Stomach smooth muscle (tissue), 2 donors: ENCODE data around the gene ZBTB7C.

Experiments
- H3K27ac ChIP-seq: one replicate; pipeline ENCODE4 v1.7.0; 2013; ENCODE audit warnings: mild to moderate bottlenecking, low read length, inconsistent platforms
- H3K27me3 ChIP-seq, 2 donors: one replicate each; pipeline ENCODE4 v1.7.0; 2013; ENCODE audit warnings: low read length in 2 of 2; ENCODE audit not compliant: insufficient read depth in 2 of 2, control insufficient read depth in 1 of 2
- H3K36me3 ChIP-seq, 2 donors: one replicate each; pipeline ENCODE4 v1.7.0; 2013; ENCODE audit warnings: low read length in 2 of 2; ENCODE audit not compliant: control insufficient read depth in 2 of 2, insufficient read depth in 2 of 2
- H3K4me1 ChIP-seq: one replicate; pipeline ENCODE4 v1.7.0; 2013; ENCODE audit warnings: low read length; ENCODE audit not compliant: control insufficient read depth, insufficient read depth
- H3K4me3 ChIP-seq, 2 donors: one replicate each; pipeline ENCODE4 v1.7.0; 2013; ENCODE audit warnings: low read length in 2 of 2
- H3K9ac ChIP-seq, 2 donors: one replicate each; pipeline ENCODE4 v1.7.0; 2013; ENCODE audit warnings: low read length in 2 of 2, mild to moderate bottlenecking in 1 of 2
- H3K9me3 ChIP-seq, 2 donors: one replicate each; pipeline ENCODE4 v1.7.0; 2013; ENCODE audit warnings: low read length in 2 of 2; ENCODE audit not compliant: control insufficient read depth in 2 of 2
- donor health status: healthy.
- donor health status: Pancreatic carcinoma.

The ZBTB7C gene

DNA sequence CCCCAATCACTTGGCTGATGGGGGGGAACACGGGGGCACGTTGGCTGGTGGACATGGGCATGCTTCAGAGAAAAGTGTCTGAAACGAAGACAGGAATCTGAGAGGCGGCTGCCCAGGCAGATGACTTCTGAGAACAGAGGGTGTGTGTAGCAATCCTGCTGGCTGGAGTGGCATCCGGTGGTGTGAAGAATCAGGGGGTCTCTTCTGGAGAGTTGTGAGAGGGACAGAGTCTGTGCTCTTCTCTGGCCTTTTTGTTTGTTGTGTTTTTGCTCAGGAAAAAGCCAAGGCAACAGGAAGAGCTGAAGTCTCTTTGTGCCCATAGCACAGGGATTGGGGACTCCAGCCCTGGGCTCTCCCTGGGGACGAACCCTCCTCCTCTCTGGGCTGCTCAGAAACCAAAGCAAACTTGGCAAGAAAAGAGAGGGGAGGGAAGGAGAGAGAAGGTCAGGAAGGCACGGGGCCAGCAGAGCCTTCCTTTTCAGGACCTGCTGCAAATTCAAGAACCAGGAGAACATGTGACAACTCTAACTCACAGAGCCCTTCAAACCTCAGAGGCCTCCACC lies 381.7 kb downstream of the ZBTB7C start:
- Histone ChIP-seq H3K27ac (no peak overlapping the region), H3K9ac (no peak overlapping the region), H3K4me1 (peaks cover 5% of the 10 kb centered on the region)

DNA sequence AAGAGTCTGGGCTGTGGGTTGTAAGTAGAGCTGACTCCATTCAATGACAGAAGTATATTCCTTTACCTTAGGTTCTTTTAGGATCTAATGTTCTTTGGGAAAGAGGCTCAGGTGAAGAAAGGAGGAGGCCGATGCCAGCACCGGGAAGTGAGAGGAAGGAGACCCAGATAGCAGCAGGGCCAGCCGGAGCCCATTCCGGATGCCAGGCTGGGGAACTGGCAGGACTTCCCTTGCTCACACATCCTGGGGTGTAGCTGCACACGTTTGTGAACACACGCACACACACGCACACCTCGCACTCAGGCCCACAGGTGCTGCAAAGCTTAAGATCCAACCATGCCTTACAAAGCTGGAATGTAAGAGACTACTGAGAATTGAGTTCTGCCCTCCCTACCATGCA lies 383.0 kb downstream of the ZBTB7C start:
- Histone ChIP-seq H3K9me3 (no peaks in the 10 kb centered on the region), H3K36me3 (no peaks in the 10 kb centered on the region), H3K27ac (no peak overlapping the region), H3K4me3 (no peak overlapping the region), H3K27me3 (peaks cover 5 to 7% of the 10 kb centered on the region in 2 donors), H3K4me1 (peaks cover 5% of the 10 kb centered on the region), H3K9ac (no peak overlapping the region)

More for the DNA sequence above, 381.7 kb downstream of the ZBTB7C start:
- H3K4me3 ChIP-seq: no peak overlapping the region
- H3K9me3 ChIP-seq: no peaks in the 10 kb centered on the region
- H3K27me3 ChIP-seq: peaks cover 1 to 3% of the 10 kb centered on the region in 2 donors
- H3K36me3 ChIP-seq: no peaks in the 10 kb centered on the region

GRCh38 chr18:48024881-48025660 lies 384.1 kb downstream of the ZBTB7C start:
- Histone ChIP-seq H3K9ac (no peak overlapping the region), H3K9me3 (no peaks in the 10 kb centered on the region), H3K4me3 (no peak overlapping the region), H3K27me3 (peaks cover 5 to 10% of the 10 kb centered on the region in 2 donors), H3K36me3 (no peaks in the 10 kb centered on the region), H3K27ac (no peak overlapping the region), H3K4me1 (peaks cover 5% of the 10 kb centered on the region)

DNA sequence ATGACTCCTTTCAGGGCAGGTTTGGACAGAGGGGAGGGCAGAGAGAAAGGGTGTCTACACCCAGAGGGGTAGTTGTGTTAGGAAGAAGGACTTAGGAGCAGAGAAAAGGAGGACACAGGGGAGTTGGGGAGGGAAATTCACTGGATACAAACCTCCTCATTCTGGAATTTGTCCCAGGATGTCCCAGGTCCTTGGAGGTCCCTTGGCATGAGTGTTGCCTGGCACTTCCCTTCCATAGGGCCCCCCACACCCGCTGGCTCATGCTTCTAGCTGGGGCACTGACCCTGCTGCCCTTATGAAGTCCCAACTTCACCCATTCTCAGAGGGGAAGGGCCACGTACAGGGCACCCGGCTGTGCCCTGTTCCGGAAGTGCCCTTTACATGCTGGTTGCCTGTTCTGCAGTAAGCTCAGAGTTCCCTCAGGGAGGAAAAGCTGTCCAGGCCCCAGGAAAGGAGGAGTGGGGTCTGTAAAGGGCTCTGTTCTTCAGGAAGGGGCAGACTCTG lies 385.1 kb downstream of the ZBTB7C start:
- Histone ChIP-seq H3K27ac (no peak overlapping the region), H3K9me3 (no peaks in the 10 kb centered on the region), H3K4me1 (peaks cover 5% of the 10 kb centered on the region), H3K27me3 (peaks cover 5 to 10% of the 10 kb centered on the region in 2 donors), H3K9ac (no peak overlapping the region), H3K4me3 (no peak overlapping the region), H3K36me3 (no peaks in the 10 kb centered on the region)

DNA sequence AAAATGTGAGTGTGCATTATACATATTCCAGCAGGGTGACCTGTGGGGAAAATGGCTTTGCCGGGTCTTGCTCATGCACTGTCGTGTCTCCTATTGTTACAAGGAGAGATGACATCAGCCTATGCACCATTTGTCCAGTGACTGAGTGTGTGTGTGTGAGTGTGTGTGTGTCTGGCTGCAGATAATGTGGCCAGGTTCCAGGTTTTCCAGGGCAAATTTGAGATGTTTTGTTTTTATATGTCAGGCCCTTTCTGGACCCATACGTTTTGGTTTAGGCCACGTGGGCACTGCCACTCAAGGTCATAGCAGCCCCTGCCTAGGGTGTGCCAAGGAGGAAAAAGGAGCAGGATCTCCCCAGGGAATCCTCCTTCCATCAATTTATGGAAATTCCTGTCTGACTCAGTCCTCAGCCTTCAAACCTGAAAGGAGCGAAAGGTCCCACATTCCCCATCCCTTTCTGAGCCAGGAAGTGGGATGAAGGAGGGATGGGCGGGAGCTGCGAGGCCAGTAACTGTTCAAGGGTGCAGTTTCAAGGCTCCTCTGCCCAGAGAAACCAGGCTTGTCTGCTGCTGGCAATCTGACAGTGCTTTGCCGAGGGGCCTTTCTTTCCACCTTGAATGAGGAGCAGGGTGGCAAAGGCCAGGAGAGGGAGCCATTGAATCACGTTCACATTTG lies 385.7 kb downstream of the ZBTB7C start:
- Histone ChIP-seq H3K27ac (no peak overlapping the region), H3K9ac (no peak overlapping the region), H3K9me3 (no peaks in the 10 kb centered on the region), H3K4me3 (no peak overlapping the region), H3K4me1 (peaks cover 5% of the 10 kb centered on the region), H3K36me3 (no peaks in the 10 kb centered on the region), H3K27me3 (peaks cover 5 to 10% of the 10 kb centered on the region in 2 donors)

- Histone ChIP-seq H3K4me3 (no peak overlapping the region), H3K27ac (no peak overlapping the region), H3K4me1 (peaks cover 3% of the 10 kb centered on the region), H3K9me3 (no peaks in the 10 kb centered on the region), H3K27me3 (peaks cover 5 to 10% of the 10 kb centered on the region in 2 donors), H3K9ac (no peak overlapping the region), H3K36me3 (no peaks in the 10 kb centered on the region)
Observed at GRCh38 chr18:48022531-48023329, 386.5 kb downstream of the ZBTB7C start.

DNA sequence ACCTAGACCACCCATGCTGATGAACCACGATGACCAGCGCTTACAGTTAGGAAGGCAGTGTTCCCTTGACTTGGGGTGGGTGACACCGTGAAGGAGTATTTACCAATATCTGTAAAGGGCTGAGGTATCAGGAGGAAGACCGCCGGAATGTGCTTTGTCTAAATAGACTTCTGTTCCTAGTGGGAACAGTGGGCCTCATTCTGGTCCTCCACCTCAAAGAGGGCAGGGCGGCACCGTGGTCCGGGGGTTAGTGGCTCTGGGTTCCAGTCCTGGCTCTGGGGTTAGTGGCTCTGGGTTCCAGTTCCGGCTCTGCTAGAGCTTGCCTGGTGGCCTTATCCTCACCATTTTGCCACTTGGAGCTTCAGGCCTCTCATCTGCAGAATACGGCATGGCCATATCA lies 387.2 kb downstream of the ZBTB7C start:
- no peak overlapping the region for H3K27ac ChIP-seq
- peaks cover 4% of the 10 kb centered on the region for H3K4me1 ChIP-seq
- no peak overlapping the region for H3K9ac ChIP-seq
- H3K9me3 ChIP-seq: no peaks in the 10 kb centered on the region
- H3K4me3 ChIP-seq: no peak overlapping the region
- H3K27me3 ChIP-seq: peaks cover 5 to 10% of the 10 kb centered on the region in 2 donors
- H3K36me3 ChIP-seq: no peaks in the 10 kb centered on the region

DNA sequence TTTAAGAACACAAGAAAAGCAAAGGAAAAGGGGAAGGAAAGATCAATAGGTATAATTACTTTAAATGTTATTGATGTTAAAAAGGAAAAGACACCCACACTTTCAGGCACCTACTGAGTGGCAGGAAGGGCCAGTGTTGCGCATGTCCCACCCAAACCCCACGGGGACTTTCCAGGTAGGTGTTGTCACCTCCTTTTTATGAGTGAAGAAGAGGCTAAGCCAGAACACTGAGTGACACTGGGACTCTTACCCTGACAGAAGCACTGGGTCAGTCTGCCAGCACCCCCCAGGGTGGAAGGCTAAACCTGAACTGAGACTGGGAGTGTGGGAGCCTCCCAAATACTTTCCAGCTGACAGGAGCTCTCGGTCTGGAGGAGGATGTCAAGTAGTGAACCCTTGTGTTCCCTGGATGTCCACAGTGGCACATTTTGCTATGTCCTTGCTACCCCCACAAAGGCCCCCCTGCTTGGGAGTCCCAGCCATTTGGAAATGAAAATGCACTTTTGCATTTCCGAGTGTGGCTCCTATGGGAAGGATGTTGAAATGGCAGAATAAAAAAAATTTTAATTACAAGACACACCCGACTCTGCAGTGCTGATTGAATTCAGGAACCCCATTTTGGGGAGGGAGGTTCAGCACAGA lies 387.8 kb downstream of the ZBTB7C start:
- H3K27ac ChIP-seq: no peak overlapping the region
- H3K9me3 ChIP-seq: no peaks in the 10 kb centered on the region
- H3K36me3 ChIP-seq: no peaks in the 10 kb centered on the region
- no peak overlapping the region for H3K9ac ChIP-seq
- no peak overlapping the region for H3K4me3 ChIP-seq
- peaks cover 4% of the 10 kb centered on the region for H3K4me1 ChIP-seq
- peaks cover 5 to 10% of the 10 kb centered on the region in 2 donors for H3K27me3 ChIP-seq

DNA sequence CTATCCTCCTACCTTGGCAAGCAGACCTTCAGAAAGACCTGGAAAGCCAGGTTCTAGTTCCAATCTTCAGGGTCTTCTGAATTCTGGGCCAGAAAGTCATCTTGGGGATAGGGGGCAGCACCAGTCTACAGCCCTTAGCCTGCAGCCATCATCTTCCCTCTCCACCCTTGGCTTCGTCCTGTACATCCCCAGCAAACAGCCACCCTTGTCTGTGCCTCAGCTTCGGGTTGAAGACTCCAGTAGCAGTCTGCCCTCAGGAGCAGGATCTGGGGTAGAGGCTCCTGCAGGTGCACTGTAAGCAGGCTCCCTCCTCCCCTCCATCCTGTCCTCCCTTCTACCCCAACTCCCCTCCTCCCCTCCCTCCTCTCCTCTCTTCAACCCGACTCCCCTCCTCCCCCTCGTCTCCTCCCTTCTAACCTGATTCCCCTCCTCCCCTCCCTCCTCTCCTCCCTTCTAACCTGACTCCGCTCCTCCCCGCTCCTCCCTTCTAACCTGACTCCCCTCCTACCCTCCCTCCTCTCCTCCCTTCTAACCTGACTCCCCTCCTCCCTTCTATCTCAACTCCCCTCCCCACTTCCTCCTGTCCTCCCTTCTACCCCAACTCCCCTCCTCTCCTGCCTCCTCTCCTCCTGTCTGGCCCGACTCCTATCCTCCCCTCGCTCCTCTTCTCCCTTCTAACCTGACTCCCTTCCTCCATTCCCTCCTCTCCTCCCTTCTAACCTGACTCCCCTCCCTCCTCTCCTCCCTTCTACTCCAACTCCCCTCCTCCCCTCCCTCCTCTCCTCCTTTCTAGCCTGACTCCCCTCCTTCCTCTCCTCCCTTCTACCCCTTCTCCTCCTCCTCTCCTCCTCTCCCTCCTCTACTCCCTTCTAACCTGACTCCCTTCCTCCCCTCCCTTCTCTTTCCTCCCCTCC lies 388.6 kb downstream of the ZBTB7C start:
- no peak overlapping the region for H3K27ac ChIP-seq
- peaks cover 5 to 10% of the 10 kb centered on the region in 2 donors for H3K27me3 ChIP-seq
- H3K9ac ChIP-seq: no peak overlapping the region
- H3K9me3 ChIP-seq: no peaks in the 10 kb centered on the region
- H3K4me1 ChIP-seq: peaks cover 4% of the 10 kb centered on the region
- H3K36me3 ChIP-seq: no peaks in the 10 kb centered on the region
- no peak overlapping the region for H3K4me3 ChIP-seq
